CD4-positive, alpha-beta memory T cell (primary cell): ENCODE data around the gene PDE6G. TPM values are rescaled to one million over a fixed set of nuclear protein-coding genes. Genes with fewer than 3 reads are reported as not detected.

Experiments used
- CTCF ChIA-PET: fragments of 350-600 bp; sonication (Branson Sonifier 250); formaldehyde crosslinking; loops from one replicate; lab custom pipeline; 2021; ENCODE audit warnings: inconsistent platforms; ENCODE audit not compliant: partially characterized antibody; lab: Charles Lee
- POLR2A ChIA-PET: fragments of 350-600 bp; sonication (Branson Sonifier 250); formaldehyde crosslinking; loops from one replicate; lab custom pipeline; 2021; ENCODE audit not compliant: partially characterized antibody; lab: Charles Lee
- DNase-seq, 5 donors: peaks; one replicate each; pipeline versions ENCODE4 v3.0.0 to v3.0.0-alpha.2; 2020 to 2022; ENCODE audit warnings: mixed read lengths in 1 of 5
- H3K27ac ChIP-seq: one replicate; pipeline ENCODE4 v1.7.0; 2013; ENCODE audit warnings: low read depth, low read length
- H3K27me3 ChIP-seq: 2 replicates; pipeline ENCODE4 v1.7.0; 2013; ENCODE audit warnings: mild to moderate bottlenecking, low read length, moderate library complexity; ENCODE audit not compliant: insufficient read depth
- H3K36me3 ChIP-seq: 2 replicates; pipeline ENCODE4 v1.7.0; 2013; ENCODE audit warnings: mild to moderate bottlenecking, low read length, moderate library complexity; ENCODE audit not compliant: insufficient read depth
- H3K4me1 ChIP-seq: 2 replicates; pipeline ENCODE4 v1.7.0; 2013; ENCODE audit warnings: mild to moderate bottlenecking, low read length, moderate library complexity; ENCODE audit not compliant: insufficient read depth
- H3K4me3 ChIP-seq, 2 donors: one replicate each; pipeline ENCODE4 v1.7.0; 2013; ENCODE audit warnings: low read length in 2 of 2, mild to moderate bottlenecking in 1 of 2
- H3K9me3 ChIP-seq, 2 donors: one replicate each; pipeline ENCODE4 v1.7.0; 2013; ENCODE audit warnings: low read length in 2 of 2, control low read depth in 1 of 2; ENCODE audit not compliant: control insufficient read depth in 1 of 2
- H3K27ac Mint-ChIP-seq, 7 donors: one replicate each; pipeline ENCODE4 v1.8.0; 2020 to 2021; ENCODE audit warnings: mixed read lengths in 7 of 7, mild to moderate bottlenecking in 6 of 7, inconsistent platforms in 3 of 7, moderate library complexity in 3 of 7
- H3K27me3 Mint-ChIP-seq, 2 donors: one replicate each; pipeline ENCODE4 v1.8.0; 2020 to 2021; ENCODE audit warnings: mixed read lengths in 2 of 2
- H3K36me3 Mint-ChIP-seq, 2 donors: one replicate each; pipeline ENCODE4 v1.8.0; 2020 to 2021; ENCODE audit warnings: mixed read lengths in 2 of 2, inconsistent platforms in 1 of 2, mild to moderate bottlenecking in 1 of 2
- H3K4me1 Mint-ChIP-seq, 4 donors: one replicate each; pipeline ENCODE4 v1.8.0; 2020 to 2021; ENCODE audit warnings: mixed read lengths in 4 of 4, mild to moderate bottlenecking in 1 of 4
- H3K4me3 Mint-ChIP-seq, 8 donors: one replicate each; pipeline ENCODE4 v1.8.0; 2020 to 2021; ENCODE audit warnings: mixed read lengths in 8 of 8, mild to moderate bottlenecking in 7 of 8, moderate library complexity in 6 of 8, inconsistent platforms in 3 of 8
- H3K9me3 Mint-ChIP-seq, 8 donors: one replicate each; pipeline ENCODE4 v1.8.0; 2020 to 2021; ENCODE audit warnings: mixed read lengths in 8 of 8, mild to moderate bottlenecking in 5 of 8, inconsistent platforms in 3 of 8, moderate library complexity in 1 of 8
- intact Hi-C: fragments of 100-400 bp; cut with micrococcal nuclease; formaldehyde crosslinking; loops from one replicate; pipeline ENCODE4 v1.15.1; 2023
- polyA plus RNA-seq, 2 donors: library from polyadenylated mRNA; unstranded; fragments of 300-500 nt; fragmentation: Illumina TruSeq; gene quantifications; one replicate each; pipeline ENCODE4 v1.2.3, GENCODE V29; 2021
- total RNA-seq, 2 experiments: library from RNA; stranded (reverse); gene quantifications; one replicate each; pipeline ENCODE4 v1.2.3, GENCODE V29; 2021

The PDE6G gene
- 1 to 10 TPM in 1 of 2 experiments, under 1 TPM in 1; 0.87 to 1.3 TPM for total RNA-seq
- polyA plus RNA-seq, result 1 to 10 TPM in 1 of 2 donors, under 1 TPM in 1; 0.83 to 1.2 TPM

DNA sequence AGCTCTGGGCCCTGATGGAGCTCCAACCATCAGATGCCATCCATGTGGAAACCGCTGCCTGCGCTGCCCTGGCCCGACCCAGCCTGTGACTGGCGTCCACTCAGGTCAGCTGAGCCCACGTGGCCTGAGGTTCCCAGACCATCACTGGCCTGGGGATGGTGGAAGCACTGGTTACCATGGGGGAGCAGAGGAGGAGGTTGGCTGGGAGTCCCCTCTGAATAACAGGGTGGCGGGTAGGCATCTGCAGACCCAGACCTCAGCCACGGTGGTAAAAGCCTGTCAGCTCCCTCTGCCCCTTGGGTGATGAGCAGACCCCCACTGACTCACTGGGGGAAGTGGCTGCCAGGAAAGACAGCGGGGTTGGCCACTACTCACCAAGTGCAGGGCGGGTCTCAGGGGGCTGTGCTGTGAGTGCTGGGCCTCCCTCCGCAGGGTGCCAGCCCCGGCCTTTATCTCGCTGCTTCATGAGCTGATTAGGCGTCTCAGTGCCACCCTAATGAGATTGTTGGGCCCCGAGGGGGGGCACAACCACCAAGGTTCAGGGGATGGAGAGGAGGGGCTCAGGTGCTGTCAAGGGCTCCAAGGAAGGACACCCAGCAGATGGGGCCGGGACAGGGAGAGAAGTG lies at the start of gene PDE6G:
Gene PDE6G (minus strand): TSS at position 425 of the 626 bp plus-strand sequence. CDS start 3,237 bp downstream, outside the sequence.
- POLR2A ChIA-PET, result interaction anchor here (1.1 to 1.2 kb wide), 3 partner anchors 9 to 27 kb away, joined by 3 to 4 read pairs (median 3); partner anchors contain the start of genes ARL16, CCDC137, HGS and OXLD1
- Mint-ChIP-seq H3K4me3 (peak within 1 kb of the TSS in 2 of 8 donors; percentile 21 to 27), H3K9me3 (no peaks in the 10 kb centered on the region), H3K36me3 (no peaks in the 10 kb centered on the region), H3K4me1 (peaks cover 5 to 30% (median 9%) of the 10 kb centered on the region in 4 donors), H3K27me3 (peaks cover 6 to 8% of the 10 kb centered on the region in 2 donors), H3K27ac (peak within 1 kb of the TSS in 3 of 7 donors; percentile 13 to 65 (median 52))
- H3K4me1 ChIP-seq, result peaks cover 20% of the 10 kb centered on the region
- no peaks in the 10 kb centered on the region for H3K27me3 ChIP-seq
- intact Hi-C loops, result no loop called here
- CTCF ChIA-PET, result no interaction called here
- no peak within 1 kb of the TSS for H3K27ac ChIP-seq
- DNase-seq, result no peak
- no peaks in the 10 kb centered on the region for H3K36me3 ChIP-seq
- H3K4me3 ChIP-seq, result no peak within 1 kb of the TSS
- H3K9me3 ChIP-seq, result no peaks in the 10 kb centered on the region

- POLR2A ChIA-PET, result interaction anchor here (0.7 to 4.7 kb wide), 2 partner anchors 22 to 137 kb away, joined by 3 to 67 read pairs; partner anchors contain the start of genes ARL16 and HGS
- peaks cover 39% of the 10 kb centered on the region for H3K4me1 ChIP-seq
- H3K9me3 ChIP-seq, result no peaks in the 10 kb centered on the region
- no peak overlapping the region for H3K27ac ChIP-seq
- peaks cover 8 to 46% (median 30%) of the 10 kb centered on the region in 4 donors for H3K4me1 Mint-ChIP-seq
- CTCF ChIA-PET, result no interaction called here
- no peaks in the 10 kb centered on the region for H3K27me3 Mint-ChIP-seq
- DNase-seq, result no peak
- peaks cover 5 to 37% of the 10 kb centered on the region in 2 donors for H3K36me3 Mint-ChIP-seq
- H3K4me3 ChIP-seq, result no peak overlapping the region
- intact Hi-C loops, result no loop called here
- peaks cover 0 to 1% (median 0%) of the 10 kb centered on the region in 8 donors for H3K9me3 Mint-ChIP-seq
- peak overlapping the region in 3 of 8 donors; percentile 13 to 43 (median 21) for H3K4me3 Mint-ChIP-seq
- H3K27me3 ChIP-seq, result no peaks in the 10 kb centered on the region
- peaks cover 10% of the 10 kb centered on the region for H3K36me3 ChIP-seq
- peak overlapping the region; percentile 30 to 88 (median 80) for H3K27ac Mint-ChIP-seq
These were observed 49.3 kb upstream of the PDE6G start for GRCh38 chr17:81705518-81706231.

DNA sequence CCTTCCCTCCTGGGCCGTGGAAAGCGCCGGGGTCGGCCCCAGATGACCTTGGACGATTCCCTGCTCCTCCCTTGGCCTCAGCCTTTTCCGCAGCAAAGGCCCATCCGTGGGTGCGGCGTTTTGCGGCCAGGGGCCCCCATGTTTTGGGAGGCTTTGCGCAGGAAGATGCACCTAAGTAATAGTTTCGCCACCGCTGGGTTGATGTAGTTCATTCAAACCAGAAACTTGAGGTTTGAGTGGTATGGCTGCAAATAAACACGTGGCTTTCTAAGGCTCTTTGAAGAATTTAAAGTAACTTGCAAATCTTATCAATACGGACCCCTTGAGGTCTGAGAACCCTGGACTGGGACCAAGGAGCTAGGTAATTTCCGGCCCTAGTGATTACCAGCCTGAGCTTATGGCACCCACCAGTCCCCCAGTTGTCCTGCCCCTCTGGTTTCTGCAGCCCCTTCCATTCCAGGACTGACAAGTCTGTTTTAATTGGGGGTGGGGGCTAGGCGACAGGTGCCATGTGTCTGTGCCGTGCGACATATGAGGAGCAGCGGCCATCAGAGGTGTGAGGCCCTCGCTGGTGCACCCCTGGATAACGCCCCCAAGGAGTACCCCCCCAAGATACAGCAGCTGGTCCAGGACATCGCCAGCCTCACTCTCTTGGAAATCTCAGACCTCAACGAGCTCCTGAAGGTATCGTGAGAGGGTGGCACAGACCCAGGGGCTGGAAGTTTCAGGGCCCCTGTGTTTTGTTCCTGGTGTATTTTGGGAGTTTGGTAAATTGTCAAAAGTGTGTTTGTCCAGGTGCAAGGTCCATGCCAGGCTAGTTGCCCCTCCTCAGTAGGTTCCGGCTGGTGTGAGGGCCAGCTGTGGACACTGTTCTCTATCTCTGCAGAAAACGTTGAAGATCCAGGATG lies 47.7 kb upstream of the PDE6G start:
- Histone ChIP-seq H3K36me3 (peaks cover 14% of the 10 kb centered on the region), H3K27me3 (no peaks in the 10 kb centered on the region), H3K4me3 (peak overlapping the region; percentile 61), H3K9me3 (no peaks in the 10 kb centered on the region), H3K27ac (peak overlapping the region; percentile 87), H3K4me1 (peaks cover 32% of the 10 kb centered on the region)
- ChIA-PET POLR2A (interaction anchor here (0.7 to 4.7 kb wide), 13 partner anchors 8 to 192 kb away, joined by 3 to 67 read pairs (median 4); partner anchors contain the start of genes ACTG1, ARL16, CCDC137 and FAAP100), CTCF (interaction anchor here (1.4 to 2.3 kb wide), 2 partner anchors 29 to 226 kb away, joined by 4 to 9 read pairs; no protein-coding TSS in a partner anchor)
- peaks cover 5 to 42% of the 10 kb centered on the region in 2 donors for H3K36me3 Mint-ChIP-seq
- H3K9me3 Mint-ChIP-seq, result peaks cover 0 to 1% (median 0%) of the 10 kb centered on the region in 8 donors
- H3K27me3 Mint-ChIP-seq, result no peaks in the 10 kb centered on the region
- peak in 3 of 5 donors; percentile 35 to 39 (median 38) for DNase-seq
- intact Hi-C loops, result loop anchor here (1.0 to 5.0 kb wide), 4 partner anchors 8 to 157 kb away; partner anchors contain the start of genes ARL16, CCDC137, OXLD1 and P4HB
- peak overlapping the region; percentile 76 to 91 (median 81) for H3K4me3 Mint-ChIP-seq
- H3K27ac Mint-ChIP-seq, result peak overlapping the region; percentile 77 to 93 (median 88)
- H3K4me1 Mint-ChIP-seq, result peaks cover 6 to 40% (median 26%) of the 10 kb centered on the region in 4 donors

GRCh38 chr17:81702934-81703746 lies 46.8 kb upstream of the PDE6G start, which contains the start of gene MRPL12:
Gene MRPL12 (plus strand): TSS chr17:81703367. CDS start chr17:81703502, 135 bp downstream.
- peak; percentile 83 to 89 (median 85) for DNase-seq
- peak within 1 kb of the TSS; percentile 92 to 97 (median 94) for H3K27ac Mint-ChIP-seq
- peaks cover 0 to 1% (median 0%) of the 10 kb centered on the region in 8 donors for H3K9me3 Mint-ChIP-seq
- CTCF ChIA-PET, result interaction anchor here (1.4 to 2.3 kb wide), 2 partner anchors 28 to 227 kb away, joined by 4 to 9 read pairs; no protein-coding TSS in a partner anchor
- H3K9me3 ChIP-seq, result no peaks in the 10 kb centered on the region
- POLR2A ChIA-PET, result interaction anchor here (0.7 to 4.7 kb wide), 17 partner anchors 8 to 631 kb away, joined by 3 to 67 read pairs (median 4); partner anchors contain the start of genes ACTG1, ARHGDIA, ARL16 and CCDC137
- H3K27ac ChIP-seq, result peak within 1 kb of the TSS; percentile 87
- H3K4me3 Mint-ChIP-seq, result peak within 1 kb of the TSS; percentile 87 to 94 (median 90)
- peaks cover 18% of the 10 kb centered on the region for H3K36me3 ChIP-seq
- peaks cover 9 to 48% of the 10 kb centered on the region in 2 donors for H3K36me3 Mint-ChIP-seq
- peak within 1 kb of the TSS; percentile 61 to 63 for H3K4me3 ChIP-seq
- peaks cover 32% of the 10 kb centered on the region for H3K4me1 ChIP-seq
- H3K27me3 ChIP-seq, result no peaks in the 10 kb centered on the region
- intact Hi-C loops, result loop anchor here (1.0 to 5.0 kb wide), 4 partner anchors 9 to 158 kb away; partner anchors contain the start of genes ARL16, CCDC137, OXLD1 and P4HB
- H3K4me1 Mint-ChIP-seq, result peaks cover 8 to 40% (median 26%) of the 10 kb centered on the region in 4 donors
- no peaks in the 10 kb centered on the region for H3K27me3 Mint-ChIP-seq

- peaks cover 18 to 55% of the 10 kb centered on the region in 2 donors for H3K36me3 Mint-ChIP-seq
- peak overlapping the region in 1 of 2 donors; percentile 61 for H3K4me3 ChIP-seq
- peak in 1 of 5 donors; percentile 36 for DNase-seq
- H3K4me1 Mint-ChIP-seq, result peaks cover 9 to 40% (median 26%) of the 10 kb centered on the region in 4 donors
- H3K27ac Mint-ChIP-seq, result peak overlapping the region in 6 of 7 donors; percentile 56 to 97 (median 89)
- ChIA-PET POLR2A (interaction anchor here (1.0 to 4.7 kb wide), 7 partner anchors 8 to 39 kb away, joined by 3 to 67 read pairs (median 4); partner anchors contain the start of genes ARL16, CCDC137, HGS and OXLD1), CTCF (interaction anchor here (2.3 kb wide), 1 partner anchor 26 kb away, joined by 9 read pairs; no protein-coding TSS in a partner anchor)
- intact Hi-C loops, result loop anchor here (2.0 to 5.0 kb wide), 2 partner anchors 34 to 159 kb away; partner anchors contain the start of genes CCDC137, OXLD1 and P4HB
- H3K27me3 Mint-ChIP-seq, result no peaks in the 10 kb centered on the region
- H3K36me3 ChIP-seq, result peaks cover 33% of the 10 kb centered on the region
- H3K4me1 ChIP-seq, result peaks cover 32% of the 10 kb centered on the region
- H3K27me3 ChIP-seq, result no peaks in the 10 kb centered on the region
- peaks cover 0 to 1% (median 0%) of the 10 kb centered on the region in 8 donors for H3K9me3 Mint-ChIP-seq
- H3K9me3 ChIP-seq, result no peaks in the 10 kb centered on the region
- peak overlapping the region in 7 of 8 donors; percentile 44 to 94 (median 89) for H3K4me3 Mint-ChIP-seq
- H3K27ac ChIP-seq, result peak overlapping the region; percentile 87
These were observed 45.1 kb upstream of the PDE6G start for GRCh38 chr17:81701288-81702071.
